ENCODE results near the gene KBTBD13.

DNA sequence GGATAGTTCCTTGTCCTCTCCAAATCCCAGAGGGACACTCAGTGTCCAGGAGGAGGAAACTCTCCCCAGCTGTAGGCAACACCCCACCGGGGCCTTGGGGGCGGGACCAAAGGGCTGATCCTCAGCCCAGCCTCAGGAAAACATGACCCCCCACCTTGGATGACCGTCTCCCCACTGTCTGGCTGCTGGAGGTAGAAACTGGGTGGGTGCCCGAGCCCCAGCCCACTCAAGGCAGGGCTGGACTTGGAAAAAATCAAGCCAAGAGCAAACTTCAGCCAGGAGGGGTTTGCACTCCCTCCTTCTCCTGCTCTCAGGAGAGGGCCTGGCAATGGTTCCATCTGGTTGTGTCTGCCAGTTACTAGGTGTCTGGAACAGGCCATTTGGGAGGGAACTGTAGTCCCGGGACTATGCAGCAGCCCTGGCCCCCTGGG is 5.2 kb upstream of the KBTBD13 start:
- TF ChIP-seq, protein P1, sequence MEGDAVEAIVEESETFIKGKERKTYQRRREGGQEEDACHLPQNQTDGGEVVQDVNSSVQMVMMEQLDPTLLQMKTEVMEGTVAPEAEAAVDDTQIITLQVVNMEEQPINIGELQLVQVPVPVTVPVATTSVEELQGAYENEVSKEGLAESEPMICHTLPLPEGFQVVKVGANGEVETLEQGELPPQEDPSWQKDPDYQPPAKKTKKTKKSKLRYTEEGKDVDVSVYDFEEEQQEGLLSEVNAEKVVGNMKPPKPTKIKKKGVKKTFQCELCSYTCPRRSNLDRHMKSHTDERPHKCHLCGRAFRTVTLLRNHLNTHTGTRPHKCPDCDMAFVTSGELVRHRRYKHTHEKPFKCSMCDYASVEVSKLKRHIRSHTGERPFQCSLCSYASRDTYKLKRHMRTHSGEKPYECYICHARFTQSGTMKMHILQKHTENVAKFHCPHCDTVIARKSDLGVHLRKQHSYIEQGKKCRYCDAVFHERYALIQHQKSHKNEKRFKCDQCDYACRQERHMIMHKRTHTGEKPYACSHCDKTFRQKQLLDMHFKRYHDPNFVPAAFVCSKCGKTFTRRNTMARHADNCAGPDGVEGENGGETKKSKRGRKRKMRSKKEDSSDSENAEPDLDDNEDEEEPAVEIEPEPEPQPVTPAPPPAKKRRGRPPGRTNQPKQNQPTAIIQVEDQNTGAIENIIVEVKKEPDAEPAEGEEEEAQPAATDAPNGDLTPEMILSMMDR (IDR thresholded peaks at IDR 0.05), result no peak
- TF ChIP-seq POLR2A (IDR thresholded peaks at IDR 0.05), result no peak

Data from testis (tissue), 2 donors.